ENCODE data around the gene TMBIM4.
"Not testable (repeated sequence)": the region's sequence is repeated elsewhere in the genome, so short reads cannot be mapped to it uniquely, and the experiment has no call there.

TMBIM4 gene

GRCh38 chr12:66182956-66183355 lies 13.2 kb upstream of the TMBIM4 start:
- no peak for DNase-seq

- DNase-seq: no peak
Measured at GRCh38 chr12:66176105-66176900, 6.5 kb upstream of the TMBIM4 start.

- not testable (repeated sequence) for DNase-seq
Measured at GRCh38 chr12:66174391-66175325, 4.9 kb upstream of the TMBIM4 start.

GRCh38 chr12:66170606-66171005 lies 810 bp upstream of the TMBIM4 start:
- DNase-seq: no peak

GRCh38 chr12:66168410-66168809 lies 1.4 kb downstream of the TMBIM4 start:
- no peak for DNase-seq

- DNase-seq: no peak
Measured at GRCh38 chr12:66166561-66166960, 3.2 kb downstream of the TMBIM4 start.

- no peak for DNase-seq
Measured at GRCh38 chr12:66165141-66165540, 4.7 kb downstream of the TMBIM4 start.

- DNase-seq: no peak
Measured at GRCh38 chr12:66164349-66164821, 5.4 kb downstream of the TMBIM4 start.

- no peak for DNase-seq
Measured at GRCh38 chr12:66163289-66163688, 6.5 kb downstream of the TMBIM4 start.

GRCh38 chr12:66162701-66163100 lies 7.1 kb downstream of the TMBIM4 start:
- DNase-seq: no peak

GRCh38 chr12:66160704-66161103 lies 9.1 kb downstream of the TMBIM4 start:
- no peak for DNase-seq

GRCh38 chr12:66159123-66159522 lies 10.7 kb downstream of the TMBIM4 start:
- no peak for DNase-seq

GRCh38 chr12:66156654-66157053 lies 13.1 kb downstream of the TMBIM4 start:
- DNase-seq: no peak

GRCh38 chr12:66154776-66155175 lies 15.0 kb downstream of the TMBIM4 start:
- DNase-seq: no peak

GRCh38 chr12:66152732-66153131 lies 17.1 kb downstream of the TMBIM4 start:
- DNase-seq: no peak

GRCh38 chr12:66149702-66150398 lies 19.9 kb downstream of the TMBIM4 start:
- no peak for DNase-seq

GRCh38 chr12:66144791-66145754 lies 24.7 kb downstream of the TMBIM4 start:
- no peak for DNase-seq

- DNase-seq: no peak
Measured at GRCh38 chr12:66143868-66144267, 25.9 kb downstream of the TMBIM4 start.

GRCh38 chr12:66142826-66143225 lies 27.0 kb downstream of the TMBIM4 start:
- no peak for DNase-seq

GRCh38 chr12:66141299-66141698 lies 28.5 kb downstream of the TMBIM4 start:
- DNase-seq: no peak

- no peak for DNase-seq
Measured at GRCh38 chr12:66140731-66141130, 29.1 kb downstream of the TMBIM4 start.

GRCh38 chr12:66139328-66139727 lies 30.5 kb downstream of the TMBIM4 start:
- no peak for DNase-seq

Data from cerebellar nuclear complex (tissue), 1 donor.